A673 (cell line): ENCODE results near the gene CHTF8.

Source experiments
- CTCF ChIP-seq: fragments of 300-800, 200-600 bp; sonication (generic); conservative IDR thresholded peaks from 2 replicates; pipeline ENCODE4 v1.5.1; 2017; ENCODE audit warnings: low read depth, mild to moderate bottlenecking, antibody characterized with exemption, low read length, moderate library complexity, mixed read lengths
- EZH2 ChIP-seq: fragments of 200-600 bp; sonication (generic); IDR thresholded peaks from 2 replicates; pipeline ENCODE4 v1.6.1; 2017; ENCODE audit warnings: borderline replicate concordance, low read depth, mild to moderate bottlenecking, mixed read lengths, antibody characterized with exemption, low read length; ENCODE audit not compliant: poor library complexity, severe bottlenecking

- TF ChIP-seq CTCF (no peak), EZH2 (no peak)
Measured at GRCh38 chr16:69077251-69077650, 55.1 kb downstream of the CHTF8 start.
